Occipital lobe (tissue), 2 donors: Measurements from ENCODE around the gene DRICH1. TPM values are rescaled to one million over a fixed set of nuclear protein-coding genes. Genes with fewer than 3 reads are reported as not detected.
"Not testable (repeated sequence)": the region's sequence is repeated elsewhere in the genome, so short reads cannot be mapped to it uniquely, and the experiment has no call there.

Experiments
- DNase-seq: peaks from one replicate; lab custom pipeline; 2025; lab: John Stamatoyannopoulos, UW
- total RNA-seq: library from RNA; depleted of rRNA; stranded (reverse); fragments of >200 nt; gene quantifications from one replicate; pipeline ENCODE4 v1.2.3, GENCODE V29; 2014

DRICH1 gene
- total RNA-seq, 1 donor from 2014 or later: 0.31 TPM

- DNase-seq: no peak
These were observed 33.2 kb downstream of the DRICH1 start for GRCh38 chr22:23598805-23599518.

- DNase-seq: not testable (repeated sequence)
These were observed 34.4 kb downstream of the DRICH1 start for GRCh38 chr22:23597576-23598268.

GRCh38 chr22:23595904-23596303 lies 36.2 kb downstream of the DRICH1 start:
- DNase-seq: not testable (repeated sequence)

GRCh38 chr22:23591846-23592245 lies 40.3 kb downstream of the DRICH1 start:
- DNase-seq: no peak

- peak; percentile 17 for DNase-seq
These were observed 40.8 kb downstream of the DRICH1 start for GRCh38 chr22:23591201-23591791.

GRCh38 chr22:23583836-23584235 lies 48.3 kb downstream of the DRICH1 start:
- no peak for DNase-seq

- DNase-seq: no peak
These were observed 49.0 kb downstream of the DRICH1 start for GRCh38 chr22:23583153-23583552.

GRCh38 chr22:23581260-23581650 lies 50.9 kb downstream of the DRICH1 start:
- DNase-seq: no peak

GRCh38 chr22:23580576-23581259 lies 51.4 kb downstream of the DRICH1 start:
- no peak for DNase-seq

GRCh38 chr22:23579870-23580575 lies 52.1 kb downstream of the DRICH1 start, which contains the start of gene IGLL1:
Gene IGLL1 (minus strand): TSS chr22:23580290. CDS start chr22:23580190, 100 bp downstream.
- DNase-seq: no peak

- no peak for DNase-seq
These were observed 52.8 kb downstream of the DRICH1 start for GRCh38 chr22:23579280-23579679.

- no peak for DNase-seq
These were observed 53.8 kb downstream of the DRICH1 start for GRCh38 chr22:23578306-23578705.

- DNase-seq: no peak
These were observed 55.4 kb downstream of the DRICH1 start for GRCh38 chr22:23576681-23577080.

- DNase-seq: no peak
These were observed 56.5 kb downstream of the DRICH1 start for GRCh38 chr22:23575601-23576000.

GRCh38 chr22:23574877-23575276 lies 57.2 kb downstream of the DRICH1 start:
- no peak for DNase-seq

GRCh38 chr22:23574371-23574811 lies 57.7 kb downstream of the DRICH1 start:
- DNase-seq: no peak

- not testable (repeated sequence) for DNase-seq
These were observed 58.4 kb downstream of the DRICH1 start for GRCh38 chr22:23573701-23574235.

- DNase-seq: not testable (repeated sequence)
These were observed 59.0 kb downstream of the DRICH1 start for GRCh38 chr22:23573106-23573505.

GRCh38 chr22:23571486-23571885 lies 60.6 kb downstream of the DRICH1 start:
- DNase-seq: no peak

- no peak for DNase-seq
These were observed 61.4 kb downstream of the DRICH1 start for GRCh38 chr22:23570681-23571080.

- DNase-seq: no peak
These were observed 62.4 kb downstream of the DRICH1 start for GRCh38 chr22:23569716-23570115.
